Kidney (tissue), 22 donors: Measurements from ENCODE around the gene TAF1L. TPM values are rescaled to one million over a fixed set of nuclear protein-coding genes. Genes with fewer than 3 reads are reported as not detected.

Experiments
- DNase-seq, 5 donors: peaks; one replicate each; pipeline ENCODE4 v3.0.0-alpha.2; 2013 to 2020
- FAIRE-seq: peaks from 2 replicates; lab custom pipeline; 2012; peaks lifted over from hg19 to GRCh38; lab: Jason Lieb, UNC
- H3K27ac ChIP-seq, 2 donors: one replicate each; pipeline ENCODE4 v1.7.0; 2013; ENCODE audit warnings: low read depth in 2 of 2, low read length in 2 of 2, inconsistent platforms in 1 of 2
- H3K27me3 ChIP-seq: one replicate; pipeline ENCODE4 v1.7.1; 2013; ENCODE audit warnings: low read length, inconsistent platforms; ENCODE audit not compliant: control insufficient read depth, insufficient read depth
- H3K36me3 ChIP-seq, 3 donors: one replicate each; pipeline versions ENCODE4 v1.7.0 to v1.7.1; 2013; ENCODE audit warnings: low read length in 3 of 3, control low read depth in 1 of 3, inconsistent platforms in 1 of 3; ENCODE audit not compliant: insufficient read depth in 3 of 3, control insufficient read depth in 2 of 3
- H3K4me1 ChIP-seq, 3 donors: one replicate each; pipeline versions ENCODE4 v1.7.0 to v1.7.1; 2013; ENCODE audit warnings: low read length in 3 of 3, inconsistent platforms in 1 of 3, low read depth in 1 of 3; ENCODE audit not compliant: control insufficient read depth in 2 of 3, insufficient read depth in 2 of 3
- H3K4me3 ChIP-seq, 3 donors: one replicate each; pipeline versions ENCODE4 v1.7.0 to v1.8.1; 2013; ENCODE audit warnings: low read length in 3 of 3, control low read depth in 1 of 3, inconsistent platforms in 1 of 3
- H3K9ac ChIP-seq, 3 donors: one replicate each; pipeline versions ENCODE4 v1.7.0 to v1.7.1; 2013; ENCODE audit warnings: low read length in 3 of 3, control low read depth in 1 of 3, inconsistent platforms in 1 of 3
- H3K9me3 ChIP-seq, 3 donors: one replicate each; pipeline versions ENCODE4 v1.7.0 to v1.7.1; 2013; ENCODE audit warnings: low read length in 3 of 3, control low read depth in 1 of 3, inconsistent platforms in 1 of 3; ENCODE audit not compliant: control insufficient read depth in 2 of 3, insufficient read depth in 1 of 3
- intact Hi-C: fragments of 100-400 bp; cut with DNase I; formaldehyde crosslinking; loops from one replicate; pipeline ENCODE4 v1.11.1; 2022
- long read RNA-seq, 10 donors: library from polyadenylated mRNA in 1 of 10; unstranded in 1 of 10; transcript quantifications; one replicate each; pipeline ENCODE4 v2.0.0 and lab custom pipeline, GENCODE V29; 2021 to 2026
- polyA plus RNA-seq: library from polyadenylated mRNA; stranded (reverse); fragments of 350-450 nt; fragmentation: Illumina TruSeq; extraction: RNeasy Lipid Tissue Mini Kit (QIAGEN cat#74804); gene quantifications from one replicate; pipeline ENCODE4 v1.2.3, GENCODE V29; 2014; ENCODE audit warnings: low read depth, low replicate concordance; ENCODE audit not compliant: insufficient read depth
- total RNA-seq: library from RNA; stranded (reverse); fragmentation: NEBNext Ultra II Directional; extraction: Animal tissue kit (Norgen Biotek cat#: 25700); gene quantifications from one replicate; pipeline ENCODE4 v1.2.1, GENCODE V29; 2021
- TF ChIP-seq, protein P1 (sequence below): IDR thresholded peaks from 3 replicates; pipeline ENCODE4 v1.5.1; 2012; ENCODE audit warnings: mild to moderate bottlenecking, moderate library complexity, borderline replicate concordance; ENCODE audit not compliant: insufficient read depth; ENCODE audit errors: extremely low read depth
- donor health status: control.
- donor health status: control.
- donor health status: control.
- donor health status: control.
- donor health status: control.
- donor health status: DM: yes; HTN: yes; CAD: no.
- donor health status: Normal renal cell carcinoma (clear cell type).

The TAF1L gene, protein sequence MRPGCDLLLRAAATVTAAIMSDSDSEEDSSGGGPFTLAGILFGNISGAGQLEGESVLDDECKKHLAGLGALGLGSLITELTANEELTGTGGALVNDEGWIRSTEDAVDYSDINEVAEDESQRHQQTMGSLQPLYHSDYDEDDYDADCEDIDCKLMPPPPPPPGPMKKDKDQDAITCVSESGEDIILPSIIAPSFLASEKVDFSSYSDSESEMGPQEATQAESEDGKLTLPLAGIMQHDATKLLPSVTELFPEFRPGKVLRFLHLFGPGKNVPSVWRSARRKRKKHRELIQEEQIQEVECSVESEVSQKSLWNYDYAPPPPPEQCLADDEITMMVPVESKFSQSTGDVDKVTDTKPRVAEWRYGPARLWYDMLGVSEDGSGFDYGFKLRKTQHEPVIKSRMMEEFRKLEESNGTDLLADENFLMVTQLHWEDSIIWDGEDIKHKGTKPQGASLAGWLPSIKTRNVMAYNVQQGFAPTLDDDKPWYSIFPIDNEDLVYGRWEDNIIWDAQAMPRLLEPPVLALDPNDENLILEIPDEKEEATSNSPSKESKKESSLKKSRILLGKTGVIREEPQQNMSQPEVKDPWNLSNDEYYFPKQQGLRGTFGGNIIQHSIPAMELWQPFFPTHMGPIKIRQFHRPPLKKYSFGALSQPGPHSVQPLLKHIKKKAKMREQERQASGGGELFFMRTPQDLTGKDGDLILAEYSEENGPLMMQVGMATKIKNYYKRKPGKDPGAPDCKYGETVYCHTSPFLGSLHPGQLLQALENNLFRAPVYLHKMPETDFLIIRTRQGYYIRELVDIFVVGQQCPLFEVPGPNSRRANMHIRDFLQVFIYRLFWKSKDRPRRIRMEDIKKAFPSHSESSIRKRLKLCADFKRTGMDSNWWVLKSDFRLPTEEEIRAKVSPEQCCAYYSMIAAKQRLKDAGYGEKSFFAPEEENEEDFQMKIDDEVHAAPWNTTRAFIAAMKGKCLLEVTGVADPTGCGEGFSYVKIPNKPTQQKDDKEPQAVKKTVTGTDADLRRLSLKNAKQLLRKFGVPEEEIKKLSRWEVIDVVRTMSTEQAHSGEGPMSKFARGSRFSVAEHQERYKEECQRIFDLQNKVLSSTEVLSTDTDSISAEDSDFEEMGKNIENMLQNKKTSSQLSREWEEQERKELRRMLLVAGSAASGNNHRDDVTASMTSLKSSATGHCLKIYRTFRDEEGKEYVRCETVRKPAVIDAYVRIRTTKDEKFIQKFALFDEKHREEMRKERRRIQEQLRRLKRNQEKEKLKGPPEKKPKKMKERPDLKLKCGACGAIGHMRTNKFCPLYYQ (N-terminal part only)
- total RNA-seq, result not detected
- not detected for polyA plus RNA-seq
- long read RNA-seq, donor 1, result 0 reads
- long read RNA-seq, donor 2, result 0 reads
- long read RNA-seq, donor 3, result 0 reads
- long read RNA-seq, donor 4, result 0 reads
- long read RNA-seq, donor 5, full-length matches to known transcripts, result 2 of 2 reads
- long read RNA-seq, donor 5, partial matches to known transcripts, result 0 of 2 reads
- long read RNA-seq, donor 5, other reads (novel, unspliced or antisense), result 0 of 2 reads
- long read RNA-seq, donor 6, result 0 reads
- long read RNA-seq, donor 7, result 0 reads
- long read RNA-seq, donor 8, result 0 reads
- long read RNA-seq, donor 9, result 0 reads
- long read RNA-seq, donor 10, result 0 reads

DNA sequence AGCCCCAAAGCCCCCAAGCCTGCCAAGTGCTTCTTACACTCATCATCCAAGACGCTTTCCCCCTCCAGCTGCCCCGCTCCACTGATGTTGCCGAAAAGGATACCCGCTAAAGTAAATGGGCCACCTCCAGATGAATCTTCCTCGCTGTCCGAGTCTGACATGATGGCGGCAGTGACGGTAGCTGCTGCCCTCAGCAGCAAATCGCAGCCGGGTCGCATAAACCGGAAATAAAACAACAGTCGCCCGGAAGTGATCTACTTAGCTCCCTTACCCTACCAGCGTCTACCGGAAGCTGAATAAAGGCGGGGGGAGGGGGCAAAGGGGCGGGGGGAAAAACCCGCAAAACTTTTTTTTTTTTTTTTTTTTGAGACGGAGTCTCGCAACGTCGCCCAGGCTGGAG is at the start of gene TAF1L:
Gene TAF1L, minus strand, starts transcription at position 308 of the 400 bp plus-strand sequence. Its CDS starts 90 bp downstream, at position 218.
- DNase-seq, result no peak
- FAIRE-seq, result no peak

DNA sequence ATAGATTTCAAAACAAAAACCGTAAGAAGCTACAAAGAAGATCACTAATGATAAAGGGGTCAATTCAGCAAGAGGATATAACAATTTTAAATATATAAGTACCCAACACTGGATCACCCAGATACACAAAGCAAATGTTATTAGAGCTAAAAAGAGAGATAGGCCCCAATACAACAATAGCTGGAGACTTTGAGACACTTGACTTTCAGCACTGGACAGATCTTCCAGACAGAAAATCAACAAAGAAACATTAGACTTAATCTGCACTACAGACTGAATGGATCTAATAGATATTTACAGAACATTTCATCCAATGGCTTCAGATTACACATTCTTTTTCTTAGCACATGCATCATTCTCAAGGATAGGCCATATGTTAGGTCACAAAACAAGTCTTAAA is 46.3 kb upstream of the TAF1L start:
- no peaks in the 10 kb centered on the region for H3K4me1 ChIP-seq
- peaks cover 0 to 4% (median 2%) of the 10 kb centered on the region in 3 donors for H3K9me3 ChIP-seq
- intact Hi-C loops, result no loop called here
- H3K36me3 ChIP-seq, result no peaks in the 10 kb centered on the region
- DNase-seq (no peak), FAIRE-seq (no peak)
- no peaks in the 10 kb centered on the region for H3K27me3 ChIP-seq
- TF ChIP-seq, protein P1, sequence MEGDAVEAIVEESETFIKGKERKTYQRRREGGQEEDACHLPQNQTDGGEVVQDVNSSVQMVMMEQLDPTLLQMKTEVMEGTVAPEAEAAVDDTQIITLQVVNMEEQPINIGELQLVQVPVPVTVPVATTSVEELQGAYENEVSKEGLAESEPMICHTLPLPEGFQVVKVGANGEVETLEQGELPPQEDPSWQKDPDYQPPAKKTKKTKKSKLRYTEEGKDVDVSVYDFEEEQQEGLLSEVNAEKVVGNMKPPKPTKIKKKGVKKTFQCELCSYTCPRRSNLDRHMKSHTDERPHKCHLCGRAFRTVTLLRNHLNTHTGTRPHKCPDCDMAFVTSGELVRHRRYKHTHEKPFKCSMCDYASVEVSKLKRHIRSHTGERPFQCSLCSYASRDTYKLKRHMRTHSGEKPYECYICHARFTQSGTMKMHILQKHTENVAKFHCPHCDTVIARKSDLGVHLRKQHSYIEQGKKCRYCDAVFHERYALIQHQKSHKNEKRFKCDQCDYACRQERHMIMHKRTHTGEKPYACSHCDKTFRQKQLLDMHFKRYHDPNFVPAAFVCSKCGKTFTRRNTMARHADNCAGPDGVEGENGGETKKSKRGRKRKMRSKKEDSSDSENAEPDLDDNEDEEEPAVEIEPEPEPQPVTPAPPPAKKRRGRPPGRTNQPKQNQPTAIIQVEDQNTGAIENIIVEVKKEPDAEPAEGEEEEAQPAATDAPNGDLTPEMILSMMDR, result no peak
- no peak overlapping the region for H3K27ac ChIP-seq
- no peak overlapping the region for H3K9ac ChIP-seq
- H3K4me3 ChIP-seq, result no peak overlapping the region

More for the DNA sequence above, at the start of gene TAF1L:
- intact Hi-C loops, result no loop called here
- H3K9me3 ChIP-seq, result no peaks in the 10 kb centered on the region
- H3K27ac ChIP-seq, result no peak within 1 kb of the TSS
- H3K4me1 ChIP-seq, result no peaks in the 10 kb centered on the region
- H3K4me3 ChIP-seq, result no peak within 1 kb of the TSS
- no peaks in the 10 kb centered on the region for H3K27me3 ChIP-seq
- H3K9ac ChIP-seq, result no peak within 1 kb of the TSS
- no peaks in the 10 kb centered on the region for H3K36me3 ChIP-seq
- TF ChIP-seq, protein P1, result no peak

DNA sequence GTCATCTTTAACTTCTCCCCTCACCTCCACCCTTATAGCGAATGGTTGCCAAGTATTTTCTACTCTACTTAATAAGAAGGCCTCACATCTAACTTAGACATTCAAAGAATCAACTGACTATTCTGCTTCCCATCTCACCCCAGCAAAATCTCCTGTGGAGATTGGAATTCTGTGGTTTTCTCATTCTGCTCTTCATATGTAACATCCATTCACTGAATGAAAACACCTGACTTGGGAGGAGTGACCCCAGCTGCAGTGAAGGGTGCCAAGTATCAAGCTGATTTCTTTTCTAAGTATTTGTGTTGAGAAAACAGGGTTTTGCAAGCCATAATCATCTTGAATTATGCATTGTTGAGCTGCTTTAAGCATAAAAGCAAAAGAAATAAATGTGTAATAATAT is 42.5 kb upstream of the TAF1L start:
- no peaks in the 10 kb centered on the region for H3K4me1 ChIP-seq
- H3K27me3 ChIP-seq, result no peaks in the 10 kb centered on the region
- H3K9me3 ChIP-seq, result peaks cover 0 to 4% (median 2%) of the 10 kb centered on the region in 3 donors
- H3K36me3 ChIP-seq, result no peaks in the 10 kb centered on the region
- H3K9ac ChIP-seq, result no peak overlapping the region
- FAIRE-seq (no peak), DNase-seq (no peak)
- no peak overlapping the region for H3K4me3 ChIP-seq
- H3K27ac ChIP-seq, result no peak overlapping the region
- TF ChIP-seq, protein P1, result no peak
- intact Hi-C loops, result no loop called here
